GM20000 (cell line): ENCODE measurements around the gene MRPL34.
A peak's percentile ranks its signal among the peaks of the same experiment; 100 is the strongest.

Source experiments
- DNase-seq: peaks from one replicate; pipeline ENCODE4 v3.0.0; 2012; ENCODE audit warnings: low spot score
- CTCF ChIP-seq: IDR thresholded peaks from 2 replicates; pipeline ENCODE4 v1.5.1; 2012; ENCODE audit warnings: mild to moderate bottlenecking, control low read depth; ENCODE audit errors: extremely low read depth, missing control alignments

Gene MRPL34

GRCh38 chr19:17305517-17306284 lies at the start of gene MRPL34:
Gene MRPL34 (plus strand): TSS chr19:17305872. CDS start chr19:17305893, 21 bp downstream.
- TF ChIP-seq CTCF: peak; percentile 56

GRCh38 chr19:17256130-17256529 lies 49.5 kb upstream of the MRPL34 start:
- TF ChIP-seq CTCF: no peak
- DNase-seq: no peak

More at GRCh38 chr19:17305517-17306284, at the start of gene MRPL34:
- peak; percentile 92 for DNase-seq

- DNase-seq: no peak
- no peak for TF ChIP-seq CTCF
Observed at GRCh38 chr19:17259118-17259780, 46.4 kb upstream of the MRPL34 start.

GRCh38 chr19:17259934-17260333 lies 45.7 kb upstream of the MRPL34 start:
- no peak for DNase-seq

GRCh38 chr19:17260842-17261325 lies 44.8 kb upstream of the MRPL34 start:
- peak; percentile 76 for TF ChIP-seq CTCF
- peak; percentile 93 for DNase-seq

More at GRCh38 chr19:17259934-17260333, 45.7 kb upstream of the MRPL34 start:
- no peak for TF ChIP-seq CTCF

- no peak for TF ChIP-seq CTCF
- no peak for DNase-seq
Observed at GRCh38 chr19:17262557-17262956, 43.1 kb upstream of the MRPL34 start.
